Motor neuron (in vitro differentiated cells): ENCODE measurements around the gene TTN. TPM values are rescaled to one million over a fixed set of nuclear protein-coding genes. Genes with fewer than 3 reads are reported as not detected.

Experiments
- ATAC-seq, 8 experiments: fragments of 200-7000 bp; cut with Tn5 transposase; replicated peaks in 6 of 8; 2 replicates each; pipeline ENCODE4 v1.8.0; 2021; ENCODE audit warnings: mild to moderate bottlenecking in 8 of 8, moderate library complexity in 8 of 8
- H3K27ac ChIP-seq, 2 donors: fragments of 250-450 bp; sonication (Bioruptor Pico); 2 replicates each; pipeline ENCODE4 v1.9.0; 2021; ENCODE audit warnings: antibody characterized with exemption in 2 of 2, mild to moderate bottlenecking in 2 of 2, moderate library complexity in 1 of 2
- H3K4me1 ChIP-seq, 2 donors: fragments of 250-450 bp; sonication (Bioruptor Pico); replicated peaks in 1 of 2; 2 replicates each; pipeline ENCODE4 v1.6.1; 2021; ENCODE audit warnings: antibody characterized with exemption in 2 of 2, mild to moderate bottlenecking in 2 of 2, moderate library complexity in 1 of 2
- H3K4me3 ChIP-seq, 5 donors: fragments of 250-450 bp; sonication (Bioruptor Pico); 2 replicates each; pipeline ENCODE4 v1.9.0; 2021; ENCODE audit warnings: antibody characterized with exemption in 5 of 5, mild to moderate bottlenecking in 5 of 5, moderate library complexity in 4 of 5
- WGBS, 10 experiments: fragments of 450-650 bp; shearing (Covaris generic); methylation state at CpG; one replicate each; pipeline ENCODE4 v1.0.0; 2022; 5-methylcytosine and 5-hydroxymethylcytosine counted together
- in situ Hi-C, 9 experiments: fragments of 400-800 bp; cut with MboI; loops; one replicate each; pipeline ENCODE4 v1.15.0; 2021; ENCODE audit warnings: low sequenced_read_pairs in 9 of 9, low pct_unique_long_range_greater_than_20kb in 2 of 9; ENCODE audit not compliant: unreplicated experiment in 9 of 9
- total RNA-seq, 8 experiments: library from RNA; unstranded; fragments of 300-600 nt; gene quantifications; 2 replicates each; pipeline versions ENCODE4 v1.2.3 to v1.2.4, GENCODE V29; 2022

TTN gene
- total RNA-seq, 8 experiments from 2014 or later, result 0.27 to 2.1 (median 0.90) TPM

DNA sequence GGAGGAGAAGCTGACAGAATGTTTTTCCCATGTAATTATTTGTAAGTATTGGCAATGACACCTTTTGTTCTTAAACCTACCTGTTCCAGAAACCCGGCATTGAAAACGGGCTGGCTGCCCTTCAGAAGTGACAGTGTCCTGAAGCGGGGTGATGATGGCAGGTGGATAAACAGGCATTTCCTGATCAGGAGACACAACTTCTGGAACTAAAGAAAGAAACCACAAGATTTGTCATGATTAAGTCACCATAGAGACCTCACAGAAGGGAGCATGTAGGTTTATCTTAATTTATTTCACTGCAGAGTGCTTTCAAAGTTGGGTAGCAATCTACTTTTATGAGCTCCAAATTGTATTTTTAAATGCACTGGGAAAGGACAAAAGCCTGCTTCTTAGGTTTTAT is 43.1 kb downstream of the TTN start:
- in situ Hi-C loops, result no loop called here
- 19 to 100% (median 67%) methylated on average over 2 to 3 of the region's 3 CpGs; no CpG with 5 or more reads in 5 of the 10 experiments for WGBS, 10 experiments
- Histone ChIP-seq H3K4me3 (no peak overlapping the region), H3K27ac (no peak overlapping the region), H3K4me1 (no peaks in the 10 kb centered on the region)
- ATAC-seq, result no peak

DNA sequence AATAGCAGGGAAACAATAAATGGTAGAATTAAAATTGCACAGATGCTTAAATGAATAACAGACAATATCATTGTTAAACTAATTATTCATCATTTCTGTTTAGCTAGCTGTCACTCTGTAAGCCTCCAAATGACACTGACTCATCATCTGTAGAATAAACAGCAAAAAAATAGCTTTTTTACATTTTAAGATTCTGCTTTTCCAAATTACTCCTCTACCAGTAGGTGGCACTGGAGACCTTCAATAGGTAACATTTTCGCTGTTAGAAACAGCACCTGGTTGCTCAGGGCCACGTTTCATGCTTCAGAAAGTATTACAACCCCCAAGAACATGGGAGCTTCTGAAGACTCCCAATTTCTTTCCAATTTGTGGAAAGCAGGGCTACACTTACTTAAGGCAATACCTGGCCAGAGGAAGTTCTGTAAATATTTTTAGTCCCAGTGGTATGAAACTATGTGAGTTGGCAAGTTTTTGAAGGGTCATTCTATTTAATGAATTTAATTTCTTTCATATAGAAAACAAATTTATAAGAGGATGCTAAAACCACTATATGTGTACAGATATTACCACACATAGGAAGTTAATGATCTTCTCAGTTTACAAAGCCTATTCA is 45.4 kb downstream of the TTN start:
- in situ Hi-C loops, result no loop called here
- H3K4me1 ChIP-seq, result no peaks in the 10 kb centered on the region
- no peak overlapping the region for H3K4me3 ChIP-seq
- 0 to 20% (median 0%) methylated on average over 1 to 2 of the region's 2 CpGs; no CpG with 5 or more reads in 2 of the 10 experiments for WGBS, 10 experiments
- no peak overlapping the region for H3K27ac ChIP-seq
- peak in 7 of 8 experiments; percentile 32 to 71 (median 45) for ATAC-seq

DNA sequence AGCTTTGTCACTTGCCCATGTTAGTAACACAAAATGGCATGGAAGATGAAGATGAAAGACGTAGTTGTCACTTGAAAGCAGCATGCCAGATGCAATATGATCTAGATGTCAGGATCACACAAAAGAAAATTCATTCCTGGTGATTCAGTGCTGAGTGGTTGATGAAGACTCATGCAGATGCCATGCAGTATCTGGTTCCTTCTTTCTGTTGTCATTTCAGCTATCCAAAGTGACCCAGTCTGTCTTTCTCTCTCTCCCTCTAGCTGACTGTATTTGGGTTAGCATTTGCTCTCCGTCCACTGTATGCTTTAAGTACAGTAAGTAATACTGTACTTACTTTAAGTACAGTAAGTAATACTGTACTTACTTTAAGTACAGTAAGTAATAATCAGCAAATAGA is 50.4 kb downstream of the TTN start:
- WGBS, 10 experiments, result 0 to 83% (median 78%) methylated on average over 1 to 2 of the region's 2 CpGs; no CpG with 5 or more reads in 2 of the 10 experiments
- in situ Hi-C loops, result no loop called here
- H3K4me1 ChIP-seq, result no peaks in the 10 kb centered on the region
- no peak overlapping the region for H3K4me3 ChIP-seq
- H3K27ac ChIP-seq, result no peak overlapping the region
- peak in 1 of 8 experiments; percentile 67 for ATAC-seq

DNA sequence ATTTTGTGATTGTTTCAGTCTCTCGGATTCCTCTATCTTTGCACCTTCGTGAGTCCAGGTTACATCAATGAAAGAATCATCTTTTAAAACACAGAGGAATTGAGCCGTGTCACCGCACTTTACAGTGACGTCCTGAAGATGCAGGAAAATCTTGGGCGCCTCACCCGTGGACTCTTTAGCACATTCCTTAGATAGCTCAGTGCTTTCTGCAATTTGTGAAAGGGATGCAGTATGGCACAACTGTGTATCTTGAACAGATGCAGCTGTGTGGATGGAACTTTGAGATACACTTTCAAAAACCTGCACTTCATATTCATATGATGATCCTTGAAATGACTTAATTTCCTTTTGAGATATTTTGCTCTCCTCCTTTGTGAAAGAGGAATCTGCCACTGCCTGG is 50.9 kb downstream of the TTN start:
- no peaks in the 10 kb centered on the region for H3K4me1 ChIP-seq
- no peak overlapping the region for H3K27ac ChIP-seq
- 50 to 95% (median 87%) methylated on average over 2 to 7 of the region's 7 CpGs; no CpG with 5 or more reads in 1 of the 10 experiments for WGBS, 10 experiments
- in situ Hi-C loops, result no loop called here
- H3K4me3 ChIP-seq, result no peak overlapping the region
- ATAC-seq, result peak in 1 of 8 experiments; percentile 64

DNA sequence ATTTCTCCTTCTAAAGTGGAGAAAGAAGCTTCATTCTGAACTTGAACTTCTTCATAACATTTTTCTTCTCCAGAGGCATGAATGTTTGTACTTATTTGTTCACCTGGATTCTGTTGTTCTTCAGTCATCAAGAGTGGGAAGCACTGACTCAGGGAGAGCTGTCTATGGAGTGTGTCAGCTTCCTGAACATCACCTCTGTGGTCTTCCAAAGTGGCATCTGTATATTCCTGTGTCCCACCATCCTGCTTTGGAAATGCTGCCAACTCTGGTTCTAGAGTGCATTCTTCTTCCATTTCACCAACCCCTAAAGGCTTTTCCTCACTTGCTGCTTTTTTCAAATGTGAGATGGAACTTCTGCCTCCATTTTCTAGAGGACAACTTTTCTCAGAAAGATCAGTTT is 59.5 kb downstream of the TTN start:
- in situ Hi-C loops, result no loop called here
- no peak for ATAC-seq
- H3K4me3 ChIP-seq, result no peak overlapping the region
- H3K27ac ChIP-seq, result no peak overlapping the region
- H3K4me1 ChIP-seq, result no peaks in the 10 kb centered on the region

DNA sequence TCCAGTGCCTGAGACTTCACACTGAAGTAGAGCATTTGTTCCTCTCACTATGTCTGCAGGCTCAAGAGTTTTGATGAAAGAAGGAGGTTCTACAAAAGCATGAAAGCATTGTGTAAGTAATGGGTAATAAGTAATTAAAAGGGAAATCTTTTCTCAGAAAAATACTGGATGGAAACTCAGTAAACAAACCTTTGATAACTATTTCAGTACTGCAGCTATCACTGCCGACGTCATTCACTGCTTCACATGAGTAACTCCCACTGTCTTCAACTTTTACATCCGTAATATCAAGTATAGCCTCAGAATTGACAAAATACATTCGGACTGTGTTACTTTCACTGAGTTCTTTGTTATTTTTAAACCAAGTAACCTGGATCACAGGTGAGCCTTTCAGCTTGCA is 72.7 kb downstream of the TTN start:
- ATAC-seq, result no peak
- no peaks in the 10 kb centered on the region for H3K4me1 ChIP-seq
- H3K27ac ChIP-seq, result no peak overlapping the region
- in situ Hi-C loops, result no loop called here
- H3K4me3 ChIP-seq, result no peak overlapping the region
- WGBS, 10 experiments, result 47 to 100% (median 90%) methylated on average over 1 to 4 of the region's 4 CpGs

DNA sequence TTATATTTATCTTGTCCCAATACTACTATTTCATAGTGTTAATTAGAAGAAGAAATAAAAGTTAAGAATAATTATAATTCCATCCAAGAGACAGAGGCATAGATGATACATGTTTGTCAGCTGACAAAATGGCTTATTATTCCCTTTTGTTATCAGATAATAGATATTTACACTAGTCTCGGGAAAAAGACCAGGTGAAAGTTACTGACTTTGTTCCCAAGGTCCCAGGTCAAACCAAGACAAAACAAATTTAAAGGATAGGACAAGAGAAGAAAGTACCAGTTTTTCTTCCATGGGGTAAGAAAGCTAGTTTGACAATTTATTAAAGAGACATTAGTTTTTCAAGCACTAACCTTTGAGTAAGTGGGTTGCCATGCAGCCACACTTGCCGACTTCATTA is 73.2 kb downstream of the TTN start:
- in situ Hi-C loops, result no loop called here
- Histone ChIP-seq H3K4me1 (no peaks in the 10 kb centered on the region), H3K27ac (no peak overlapping the region), H3K4me3 (no peak overlapping the region)
- no peak for ATAC-seq
- 40 to 100% (median 72%) methylated on average over 1 to 2 of the region's 2 CpGs for WGBS, 10 experiments

DNA sequence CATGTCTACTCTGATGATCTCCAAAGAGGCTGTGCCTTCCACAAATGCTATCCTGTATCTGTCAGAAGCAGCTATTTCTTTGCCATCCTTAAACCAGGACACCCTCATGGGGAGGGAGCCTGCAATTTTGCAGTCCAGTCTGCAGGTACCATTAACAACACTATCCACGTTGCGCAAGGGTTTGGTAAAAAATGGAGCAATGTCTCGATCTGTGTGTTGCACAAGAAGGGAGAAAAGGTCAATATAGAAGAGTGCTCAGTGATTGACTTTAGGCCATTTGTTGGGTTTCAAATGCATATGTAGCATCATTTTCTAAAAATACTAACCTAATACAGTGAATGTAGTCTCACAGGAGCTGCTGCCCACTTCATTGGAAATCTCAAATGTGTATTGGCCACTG is 74.3 kb downstream of the TTN start:
- WGBS, 10 experiments, result 93 to 100% (median 94%) methylated on average over 2 to 3 of the region's 3 CpGs; no CpG with 5 or more reads in 6 of the 10 experiments
- in situ Hi-C loops, result no loop called here

DNA sequence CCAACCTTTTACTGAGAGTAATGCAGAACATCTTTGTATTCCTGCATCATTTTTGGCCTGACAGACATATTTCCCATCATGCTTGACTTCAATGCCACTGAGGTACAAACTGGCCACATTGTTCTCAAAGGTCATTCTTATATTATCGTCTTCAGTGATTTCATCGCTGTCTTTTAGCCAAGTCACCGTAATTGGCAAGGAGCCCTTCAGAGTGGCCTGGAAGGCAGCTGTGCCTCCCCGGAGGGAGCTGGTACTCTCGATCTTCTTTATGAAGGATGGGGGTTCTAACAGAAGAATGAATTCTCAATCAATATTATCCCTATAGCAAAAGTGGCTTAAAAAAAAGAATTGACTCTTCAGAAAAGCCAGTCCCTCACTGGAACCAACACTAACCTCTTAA is 75.9 kb downstream of the TTN start:
- in situ Hi-C loops, result no loop called here
- H3K27ac ChIP-seq, result no peak overlapping the region
- no peak overlapping the region for H3K4me3 ChIP-seq
- H3K4me1 ChIP-seq, result no peaks in the 10 kb centered on the region
- no peak for ATAC-seq
- 31 to 100% (median 81%) methylated on average over 3 to 5 of the region's 5 CpGs; no CpG with 5 or more reads in 2 of the 10 experiments for WGBS, 10 experiments

More for the DNA sequence above, 74.3 kb downstream of the TTN start:
- Histone ChIP-seq H3K4me3 (no peak overlapping the region), H3K4me1 (no peaks in the 10 kb centered on the region), H3K27ac (no peak overlapping the region)
- ATAC-seq, result no peak

DNA sequence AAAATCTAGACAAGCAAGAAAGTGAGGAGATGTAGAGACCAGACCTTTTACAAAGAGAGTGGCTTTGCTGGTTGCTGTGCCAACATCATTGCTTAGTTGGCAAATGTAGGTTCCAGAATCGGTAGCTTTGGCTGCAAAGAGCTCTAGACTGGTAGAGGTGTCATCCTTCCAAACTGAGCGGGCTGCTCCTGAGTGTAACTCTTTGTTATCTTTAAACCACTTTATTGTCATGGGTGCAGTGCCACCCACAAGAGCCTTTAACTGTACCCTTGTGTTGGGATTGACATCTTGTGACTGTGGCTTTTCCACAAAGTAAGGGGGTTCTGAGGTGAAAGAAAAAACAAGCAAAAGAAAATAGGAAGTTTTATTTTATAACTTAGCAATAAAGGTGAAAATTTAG is 77.2 kb downstream of the TTN start:
- Histone ChIP-seq H3K4me1 (no peaks in the 10 kb centered on the region), H3K4me3 (no peak overlapping the region), H3K27ac (no peak overlapping the region)
- in situ Hi-C loops, result no loop called here
- ATAC-seq, result no peak
- WGBS, 10 experiments, result 40 to 100% (median 87%) methylated on average over 1 to 2 of the region's 2 CpGs; no CpG with 5 or more reads in 5 of the 10 experiments

DNA sequence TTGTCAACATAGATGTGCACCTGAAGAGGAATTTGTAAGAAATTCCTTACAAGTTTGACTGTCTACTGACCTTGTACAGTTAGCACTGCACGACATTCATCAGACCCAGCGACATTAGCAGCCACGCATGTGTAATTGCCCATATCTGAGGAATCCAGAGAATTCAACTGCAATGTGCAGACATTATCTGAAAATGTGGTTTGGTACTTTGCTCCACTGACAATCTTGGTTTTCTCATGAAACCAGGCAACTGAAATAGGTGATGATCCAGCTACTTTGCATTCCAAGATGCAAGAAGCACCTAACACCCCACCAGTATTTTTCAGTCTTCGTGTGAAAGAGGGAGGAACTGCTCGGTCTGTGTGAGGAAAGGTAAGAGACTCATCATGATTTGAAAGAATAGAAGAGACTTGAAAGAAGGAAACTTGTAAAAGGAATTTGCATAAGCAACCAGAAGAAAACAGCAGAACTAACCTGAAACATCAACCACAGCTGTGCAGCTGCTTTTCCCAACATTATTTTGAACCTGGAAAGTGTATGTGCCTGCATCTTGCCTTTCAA is 83.4 kb downstream of the TTN start:
- ATAC-seq, result no peak
- 25 to 96% (median 80%) methylated on average over 1 to 5 of the region's 5 CpGs; no CpG with 5 or more reads in 1 of the 10 experiments for WGBS, 10 experiments

DNA sequence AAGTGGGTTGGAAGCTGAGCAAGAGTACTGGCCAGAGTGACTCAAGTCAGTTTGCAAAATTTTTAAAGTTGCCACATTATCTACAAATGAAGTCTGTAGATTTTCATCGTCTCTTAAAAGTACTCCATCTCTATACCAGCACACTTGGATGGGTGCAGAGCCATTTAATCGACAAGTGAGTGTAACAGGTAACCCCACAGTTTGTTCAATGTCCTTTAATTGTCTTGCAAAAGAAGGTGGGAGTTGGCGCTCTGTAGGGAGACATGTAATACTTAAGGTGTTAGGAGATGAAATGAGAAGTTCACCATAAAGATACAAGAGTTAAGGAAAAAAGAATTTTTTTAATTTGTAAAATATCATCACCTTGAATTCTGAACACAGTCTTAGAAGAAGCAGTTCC is 84.9 kb downstream of the TTN start:
- in situ Hi-C loops, result no loop called here
- H3K4me3 ChIP-seq, result no peak overlapping the region
- 12 to 100% (median 80%) methylated on average over 1 to 3 of the region's 3 CpGs; no CpG with 5 or more reads in 2 of the 10 experiments for WGBS, 10 experiments
- no peak for ATAC-seq
- H3K4me1 ChIP-seq, result no peaks in the 10 kb centered on the region
- H3K27ac ChIP-seq, result no peak overlapping the region

More for the DNA sequence above, 83.4 kb downstream of the TTN start:
- Histone ChIP-seq H3K4me1 (no peaks in the 10 kb centered on the region), H3K27ac (no peak overlapping the region), H3K4me3 (no peak overlapping the region)
- in situ Hi-C loops, result no loop called here

DNA sequence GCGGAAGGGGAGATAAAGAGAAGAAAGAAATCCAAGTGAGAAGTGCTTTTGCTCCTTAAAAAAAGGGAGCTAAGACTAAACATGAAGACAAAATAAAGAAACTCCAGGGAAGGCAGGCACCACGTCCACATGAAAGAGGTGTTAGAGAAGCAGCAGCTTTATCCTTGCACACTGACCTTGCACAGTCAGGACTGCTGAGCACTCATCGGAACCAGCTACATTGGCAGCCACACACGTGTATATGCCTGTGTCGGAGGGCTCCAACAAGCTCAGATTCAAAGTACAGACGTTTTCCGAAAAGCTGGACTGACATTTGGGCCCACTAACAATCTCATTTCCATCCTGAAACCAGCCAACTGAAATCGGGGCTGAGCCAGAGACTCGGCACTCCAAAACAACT is 88.2 kb downstream of the TTN start:
- in situ Hi-C loops, result no loop called here
- Histone ChIP-seq H3K27ac (no peak overlapping the region), H3K4me3 (no peak overlapping the region), H3K4me1 (no peaks in the 10 kb centered on the region)
- 14 to 94% (median 57%) methylated on average over 1 to 7 of the region's 9 CpGs; no CpG with 5 or more reads in 1 of the 10 experiments for WGBS, 10 experiments
- no peak for ATAC-seq

DNA sequence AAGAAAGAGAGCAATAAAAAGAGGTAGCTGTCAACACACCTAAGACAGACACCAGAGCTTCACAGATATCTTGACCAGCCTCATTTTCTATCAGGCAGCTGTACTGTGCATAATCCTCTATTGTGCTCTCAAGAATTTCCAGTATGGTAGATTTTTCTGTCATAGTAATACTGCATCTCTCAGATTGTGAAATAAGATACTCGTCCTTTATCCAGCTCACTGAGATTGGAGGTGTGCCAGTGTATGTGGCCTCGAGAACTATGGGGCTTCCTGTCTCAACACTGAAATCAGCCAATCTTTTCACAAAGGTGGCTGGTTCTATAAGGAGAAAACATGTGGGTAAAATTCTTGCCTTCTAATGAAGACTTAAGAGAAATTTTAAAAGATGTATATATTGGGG is 88.9 kb downstream of the TTN start:
- 0 to 93% (median 67%) methylated on average over 1 to 2 of the region's 2 CpGs; no CpG with 5 or more reads in 2 of the 10 experiments for WGBS, 10 experiments
- ATAC-seq, result no peak
- no peaks in the 10 kb centered on the region for H3K4me1 ChIP-seq
- no peak overlapping the region for H3K27ac ChIP-seq
- in situ Hi-C loops, result no loop called here
- H3K4me3 ChIP-seq, result no peak overlapping the region
